ENCODE measurements around the gene TOM1.

The TOM1 gene

DNA sequence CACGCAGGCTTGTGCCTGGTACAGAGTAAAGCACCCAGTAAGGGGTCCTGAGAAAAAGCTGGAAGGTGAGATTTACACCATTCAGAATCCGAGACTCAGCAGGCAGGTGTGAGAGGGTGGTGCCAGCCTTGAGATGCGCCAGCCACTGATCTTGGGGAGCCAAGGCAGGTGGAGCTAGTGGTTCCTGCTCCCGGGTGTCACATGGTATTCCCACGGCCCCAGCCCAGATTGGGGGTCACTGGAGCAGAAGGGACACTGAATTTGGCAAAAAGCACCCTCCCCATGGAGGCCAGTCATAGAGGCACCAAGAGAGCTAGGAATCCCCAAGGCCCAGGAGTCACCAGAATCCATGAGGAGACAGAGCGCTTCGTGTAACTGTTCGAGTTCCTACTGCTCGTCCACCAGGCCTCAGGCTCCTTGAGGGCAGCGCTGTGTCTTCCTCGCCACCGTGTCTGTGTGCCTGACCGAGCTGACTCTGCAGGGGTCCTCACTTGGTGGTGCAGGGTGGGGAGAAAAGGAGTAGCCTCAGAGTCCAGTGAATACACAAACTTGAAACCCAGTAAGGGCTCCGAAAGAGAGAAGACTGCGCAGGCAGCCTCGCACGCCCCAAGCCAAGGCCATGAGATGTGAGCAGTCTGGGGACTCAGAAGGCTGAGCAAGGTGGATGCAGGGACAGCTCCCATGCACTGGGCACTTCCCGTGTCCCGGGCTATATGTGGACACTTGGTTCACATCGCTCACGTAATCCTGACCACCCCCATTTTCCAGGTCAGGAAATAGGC lies 28.2 kb downstream of the TOM1 start:
- TF ChIP-seq, protein P1, sequence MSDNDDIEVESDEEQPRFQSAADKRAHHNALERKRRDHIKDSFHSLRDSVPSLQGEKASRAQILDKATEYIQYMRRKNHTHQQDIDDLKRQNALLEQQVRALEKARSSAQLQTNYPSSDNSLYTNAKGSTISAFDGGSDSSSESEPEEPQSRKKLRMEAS (IDR thresholded peaks at IDR 0.05): no peak
- TF ChIP-seq TEAD4 (IDR thresholded peaks at IDR 0.05) (no peak), FOXM1 (IDR thresholded peaks at IDR 0.05; ENCODE audit: borderline replicate concordance, low read depth) (no peak), TAF1 (IDR thresholded peaks at IDR 0.05; ENCODE audit: low read depth) (no peak), CREB1 (IDR thresholded peaks at IDR 0.05; ENCODE audit: low read depth) (no peak), EGR1 (IDR thresholded peaks at IDR 0.05) (no peak), NFIC (IDR thresholded peaks at IDR 0.05) (no peak), CEBPB (IDR thresholded peaks at IDR 0.05) (no peak), ZBTB7A (IDR thresholded peaks at IDR 0.05; ENCODE audit: low read depth) (no peak), YY1 (IDR thresholded peaks at IDR 0.05; ENCODE audit: low read depth) (no peak), RAD21 (IDR thresholded peaks at IDR 0.05; ENCODE audit: low read depth) (no peak)
- TF ChIP-seq, protein P2, sequence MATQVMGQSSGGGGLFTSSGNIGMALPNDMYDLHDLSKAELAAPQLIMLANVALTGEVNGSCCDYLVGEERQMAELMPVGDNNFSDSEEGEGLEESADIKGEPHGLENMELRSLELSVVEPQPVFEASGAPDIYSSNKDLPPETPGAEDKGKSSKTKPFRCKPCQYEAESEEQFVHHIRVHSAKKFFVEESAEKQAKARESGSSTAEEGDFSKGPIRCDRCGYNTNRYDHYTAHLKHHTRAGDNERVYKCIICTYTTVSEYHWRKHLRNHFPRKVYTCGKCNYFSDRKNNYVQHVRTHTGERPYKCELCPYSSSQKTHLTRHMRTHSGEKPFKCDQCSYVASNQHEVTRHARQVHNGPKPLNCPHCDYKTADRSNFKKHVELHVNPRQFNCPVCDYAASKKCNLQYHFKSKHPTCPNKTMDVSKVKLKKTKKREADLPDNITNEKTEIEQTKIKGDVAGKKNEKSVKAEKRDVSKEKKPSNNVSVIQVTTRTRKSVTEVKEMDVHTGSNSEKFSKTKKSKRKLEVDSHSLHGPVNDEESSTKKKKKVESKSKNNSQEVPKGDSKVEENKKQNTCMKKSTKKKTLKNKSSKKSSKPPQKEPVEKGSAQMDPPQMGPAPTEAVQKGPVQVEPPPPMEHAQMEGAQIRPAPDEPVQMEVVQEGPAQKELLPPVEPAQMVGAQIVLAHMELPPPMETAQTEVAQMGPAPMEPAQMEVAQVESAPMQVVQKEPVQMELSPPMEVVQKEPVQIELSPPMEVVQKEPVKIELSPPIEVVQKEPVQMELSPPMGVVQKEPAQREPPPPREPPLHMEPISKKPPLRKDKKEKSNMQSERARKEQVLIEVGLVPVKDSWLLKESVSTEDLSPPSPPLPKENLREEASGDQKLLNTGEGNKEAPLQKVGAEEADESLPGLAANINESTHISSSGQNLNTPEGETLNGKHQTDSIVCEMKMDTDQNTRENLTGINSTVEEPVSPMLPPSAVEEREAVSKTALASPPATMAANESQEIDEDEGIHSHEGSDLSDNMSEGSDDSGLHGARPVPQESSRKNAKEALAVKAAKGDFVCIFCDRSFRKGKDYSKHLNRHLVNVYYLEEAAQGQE (IDR thresholded peaks at IDR 0.05; ENCODE audit: low read depth): no peak
- TF ChIP-seq, protein P3, sequence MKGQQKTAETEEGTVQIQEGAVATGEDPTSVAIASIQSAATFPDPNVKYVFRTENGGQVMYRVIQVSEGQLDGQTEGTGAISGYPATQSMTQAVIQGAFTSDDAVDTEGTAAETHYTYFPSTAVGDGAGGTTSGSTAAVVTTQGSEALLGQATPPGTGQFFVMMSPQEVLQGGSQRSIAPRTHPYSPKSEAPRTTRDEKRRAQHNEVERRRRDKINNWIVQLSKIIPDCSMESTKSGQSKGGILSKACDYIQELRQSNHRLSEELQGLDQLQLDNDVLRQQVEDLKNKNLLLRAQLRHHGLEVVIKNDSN (IDR thresholded peaks at IDR 0.05): no peak

DNA sequence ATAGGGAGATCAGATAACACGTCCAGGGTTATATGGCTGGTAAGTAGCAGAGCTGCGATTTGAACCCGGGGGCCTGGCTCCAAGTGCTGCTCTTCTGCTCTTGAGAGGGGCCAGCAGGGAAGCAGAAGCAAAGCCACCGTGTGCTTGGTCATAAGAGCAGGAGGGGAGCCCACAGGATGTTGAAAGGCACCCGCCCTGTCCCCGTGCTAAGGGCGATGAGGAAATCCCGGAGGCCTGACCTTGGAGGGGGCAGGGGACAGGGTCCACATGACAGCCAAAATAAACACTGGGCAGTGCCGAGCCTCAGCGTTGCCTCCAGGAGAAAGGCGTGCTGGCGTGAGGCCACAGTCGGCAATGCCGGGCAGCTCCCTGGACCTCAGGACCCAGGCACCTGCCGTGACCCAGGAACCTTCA lies 28.8 kb downstream of the TOM1 start:
- TF ChIP-seq EP300 (IDR thresholded peaks at IDR 0.05; ENCODE audit: borderline replicate concordance): no peak
- no peak for TF ChIP-seq RAD21 (IDR thresholded peaks at IDR 0.05; ENCODE audit: low read depth)
- no peak for TF ChIP-seq ZBTB7A (IDR thresholded peaks at IDR 0.05; ENCODE audit: low read depth)
- TF ChIP-seq CEBPB (IDR thresholded peaks at IDR 0.05): no peak
- TF ChIP-seq, protein P1 (IDR thresholded peaks at IDR 0.05): no peak
- TF ChIP-seq, protein P3 (IDR thresholded peaks at IDR 0.05): no peak
- TF ChIP-seq, protein P2 (IDR thresholded peaks at IDR 0.05; ENCODE audit: low read depth): no peak
- TF ChIP-seq TAF1 (IDR thresholded peaks at IDR 0.05; ENCODE audit: low read depth): no peak
- no peak for TF ChIP-seq CREB1 (IDR thresholded peaks at IDR 0.05; ENCODE audit: low read depth)
- no peak for TF ChIP-seq NFIC (IDR thresholded peaks at IDR 0.05)
- no peak for TF ChIP-seq TCF12 (IDR thresholded peaks at IDR 0.05; ENCODE audit: low read depth)

DNA sequence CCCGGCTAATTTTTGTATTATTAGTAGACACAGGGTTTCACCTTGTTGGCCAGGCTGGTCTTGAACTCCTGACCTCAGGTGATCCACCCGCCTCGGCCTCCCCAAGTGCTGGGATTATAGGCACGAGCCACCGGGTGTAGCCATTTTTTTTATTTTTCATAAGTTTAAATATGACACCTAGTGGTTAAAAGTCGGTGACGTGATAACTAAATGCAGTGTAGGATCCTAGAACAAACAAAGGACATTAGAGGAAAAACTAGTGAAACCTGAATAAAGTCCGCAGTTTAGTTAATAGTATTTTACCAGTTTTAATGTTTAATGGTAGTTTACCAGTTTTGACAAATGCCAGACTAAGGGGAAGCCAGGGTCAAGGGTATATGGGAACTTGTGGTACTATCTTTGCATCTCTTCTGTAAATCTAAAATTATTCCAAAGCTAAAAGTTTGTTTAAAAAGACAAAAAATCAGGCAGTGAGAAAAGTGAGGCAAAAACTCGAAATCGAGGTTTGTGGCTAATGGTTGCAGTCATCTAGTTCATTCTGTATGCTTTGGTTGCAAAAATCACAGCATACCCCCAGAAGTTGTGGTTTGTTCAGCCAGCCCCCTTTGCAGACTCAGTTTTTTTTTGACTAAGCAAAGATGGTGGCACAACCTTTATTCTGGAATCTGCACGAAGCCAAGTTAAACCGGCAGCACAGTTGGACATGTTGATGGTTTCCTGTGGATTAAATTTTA lies 29.6 kb downstream of the TOM1 start:
- TF ChIP-seq CREB1 (IDR thresholded peaks at IDR 0.05; ENCODE audit: low read depth): no peak
- no peak for TF ChIP-seq ZBTB7A (IDR thresholded peaks at IDR 0.05; ENCODE audit: low read depth)
- TF ChIP-seq, protein P1 (IDR thresholded peaks at IDR 0.05): no peak
- TF ChIP-seq NFIC (IDR thresholded peaks at IDR 0.05): no peak
- TF ChIP-seq, protein P2 (IDR thresholded peaks at IDR 0.05; ENCODE audit: low read depth): no peak
- no peak for TF ChIP-seq TAF1 (IDR thresholded peaks at IDR 0.05; ENCODE audit: low read depth)
- no peak for TF ChIP-seq FOXM1 (IDR thresholded peaks at IDR 0.05; ENCODE audit: borderline replicate concordance, low read depth)
- TF ChIP-seq, protein P3 (IDR thresholded peaks at IDR 0.05): no peak
